Gastrocnemius medialis (tissue), 4 donors: Measurements from ENCODE around the gene AJAP1. TPM values are rescaled to one million over a fixed set of nuclear protein-coding genes. Genes with fewer than 3 reads are reported as not detected.

Source experiments
- ATAC-seq, 2 donors: fragments of 150-250 bp; one replicate each; pipeline ENCODE4 v1.9.1; 2016
- DNase-seq, 2 donors: peaks; one replicate each; pipeline ENCODE4 v3.0.0-alpha.2; 2019
- H3K27ac ChIP-seq, 4 donors: fragments of 200-600 bp; sonication (generic); 1 replicate in 1 of 4; 2 replicates in 3 of 4; pipeline ENCODE4 v1.5.1; 2016 to 2018; ENCODE audit warnings: mild to moderate bottlenecking in 2 of 4, moderate library complexity in 1 of 4
- H3K27me3 ChIP-seq, 3 donors: fragments of 200-600 bp; sonication (generic) in 2 of 3; 1 replicate in 1 of 3; 2 replicates in 2 of 3; pipeline versions ENCODE4 v1.5.1 to v1.6.0; 2016 to 2019; ENCODE audit warnings: mild to moderate bottlenecking in 1 of 3, moderate library complexity in 1 of 3
- H3K36me3 ChIP-seq, 2 donors: fragments of 200-600 bp; sonication (generic) in 1 of 2; one replicate each; pipeline ENCODE4 v1.5.1; 2017 to 2018
- H3K4me1 ChIP-seq, 2 donors: fragments of 200-600 bp; sonication (generic) in 1 of 2; one replicate each; pipeline ENCODE4 v1.5.1; 2016 to 2017; ENCODE audit warnings: mild to moderate bottlenecking in 2 of 2
- H3K4me3 ChIP-seq, 4 donors: fragments of 200-600 bp; sonication (generic) in 3 of 4; 1 replicate in 1 of 4; 2 replicates in 3 of 4; pipeline ENCODE4 v1.5.1; 2016 to 2019; ENCODE audit warnings: mild to moderate bottlenecking in 2 of 4
- H3K9me3 ChIP-seq, 3 donors: fragments of 200-600 bp; sonication (generic) in 2 of 3; 1 replicate in 1 of 3; 2 replicates in 2 of 3; pipeline ENCODE4 v1.5.1; 2016 to 2019
- POLR2A ChIP-seq, 2 donors: fragments of 450-650 bp; IDR thresholded peaks; one replicate each; pipeline ENCODE4 v1.6.1; 2017; ENCODE audit warnings: antibody characterized with exemption in 2 of 2, mild to moderate bottlenecking in 2 of 2, moderate library complexity in 2 of 2
- in situ Hi-C, 4 donors: fragments of 200-750 bp; cut with MboI; loops; one replicate each; pipeline versions ENCODE4 v1.15.0 to v1.8.0; 2017; ENCODE audit warnings: low sequenced_read_pairs in 4 of 4
- intact Hi-C: fragments of 100-400 bp; cut with DNase I; formaldehyde crosslinking; loops from one replicate; pipeline ENCODE4 v1.15.1; 2023; ENCODE audit warnings: low total_unique reads
- total RNA-seq, 4 donors: library from RNA; depleted of rRNA; stranded (reverse); fragments of >200 nt; gene quantifications; one replicate each; pipeline versions ENCODE4 v1.1.0 to v1.2.3, GENCODE V29; 2016
- TF ChIP-seq, protein P1 (sequence below), 5 experiments: fragments of 450-650 bp in 3 of 5; fragments of 200-600 bp in 2 of 5; sonication (generic) in 2 of 5; IDR thresholded peaks in 4 of 5; conservative IDR thresholded peaks in 1 of 5; 1 replicate in 4 of 5; 2 replicates in 1 of 5; pipeline ENCODE4 v1.5.1; 2016 to 2019; ENCODE audit warnings: antibody characterized with exemption in 5 of 5, mild to moderate bottlenecking in 3 of 5, moderate library complexity in 3 of 5

Gene AJAP1
- total RNA-seq, 4 donors from 2014 or later = 0.03 to 0.18 (median 0.05) TPM; not detected in 1

DNA sequence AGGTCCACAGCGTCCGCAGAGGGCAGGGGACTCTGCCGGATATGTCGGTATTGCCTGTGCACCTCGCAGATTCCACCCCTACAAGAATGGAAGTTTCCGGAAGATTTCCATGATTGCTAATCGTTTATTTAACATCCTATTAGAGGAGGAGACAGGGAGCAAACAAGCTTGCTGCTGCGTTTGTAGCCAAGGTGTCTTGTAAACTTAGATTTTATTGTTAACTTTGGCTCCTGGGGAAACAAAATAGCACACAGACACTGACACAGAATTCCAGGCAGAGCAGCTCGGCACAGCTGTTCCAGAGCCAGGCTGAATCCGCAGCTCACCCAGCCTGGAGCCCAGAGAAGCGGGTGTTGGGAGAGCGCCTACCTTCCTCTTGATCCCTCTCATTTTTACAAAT, 75.7 kb downstream of the AJAP1 start:
- ATAC-seq (no peak), DNase-seq (no peak)
- Histone ChIP-seq H3K4me3 (no peak overlapping the region), H3K9me3 (no peaks in the 10 kb centered on the region), H3K27ac (no peak overlapping the region), H3K4me1 (no peaks in the 10 kb centered on the region), H3K27me3 (no peaks in the 10 kb centered on the region), H3K36me3 (no peaks in the 10 kb centered on the region)
- TF ChIP-seq, protein P1, sequence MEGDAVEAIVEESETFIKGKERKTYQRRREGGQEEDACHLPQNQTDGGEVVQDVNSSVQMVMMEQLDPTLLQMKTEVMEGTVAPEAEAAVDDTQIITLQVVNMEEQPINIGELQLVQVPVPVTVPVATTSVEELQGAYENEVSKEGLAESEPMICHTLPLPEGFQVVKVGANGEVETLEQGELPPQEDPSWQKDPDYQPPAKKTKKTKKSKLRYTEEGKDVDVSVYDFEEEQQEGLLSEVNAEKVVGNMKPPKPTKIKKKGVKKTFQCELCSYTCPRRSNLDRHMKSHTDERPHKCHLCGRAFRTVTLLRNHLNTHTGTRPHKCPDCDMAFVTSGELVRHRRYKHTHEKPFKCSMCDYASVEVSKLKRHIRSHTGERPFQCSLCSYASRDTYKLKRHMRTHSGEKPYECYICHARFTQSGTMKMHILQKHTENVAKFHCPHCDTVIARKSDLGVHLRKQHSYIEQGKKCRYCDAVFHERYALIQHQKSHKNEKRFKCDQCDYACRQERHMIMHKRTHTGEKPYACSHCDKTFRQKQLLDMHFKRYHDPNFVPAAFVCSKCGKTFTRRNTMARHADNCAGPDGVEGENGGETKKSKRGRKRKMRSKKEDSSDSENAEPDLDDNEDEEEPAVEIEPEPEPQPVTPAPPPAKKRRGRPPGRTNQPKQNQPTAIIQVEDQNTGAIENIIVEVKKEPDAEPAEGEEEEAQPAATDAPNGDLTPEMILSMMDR (IDR thresholded peaks at IDR 0.05 in 4 of 5, conservative IDR thresholded peaks at IDR 0.05 in 1 of 5) = no peak
- no peak for TF ChIP-seq POLR2A (IDR thresholded peaks at IDR 0.05)
- intact Hi-C loops (no loop called here), in situ Hi-C loops (no loop called here)

DNA sequence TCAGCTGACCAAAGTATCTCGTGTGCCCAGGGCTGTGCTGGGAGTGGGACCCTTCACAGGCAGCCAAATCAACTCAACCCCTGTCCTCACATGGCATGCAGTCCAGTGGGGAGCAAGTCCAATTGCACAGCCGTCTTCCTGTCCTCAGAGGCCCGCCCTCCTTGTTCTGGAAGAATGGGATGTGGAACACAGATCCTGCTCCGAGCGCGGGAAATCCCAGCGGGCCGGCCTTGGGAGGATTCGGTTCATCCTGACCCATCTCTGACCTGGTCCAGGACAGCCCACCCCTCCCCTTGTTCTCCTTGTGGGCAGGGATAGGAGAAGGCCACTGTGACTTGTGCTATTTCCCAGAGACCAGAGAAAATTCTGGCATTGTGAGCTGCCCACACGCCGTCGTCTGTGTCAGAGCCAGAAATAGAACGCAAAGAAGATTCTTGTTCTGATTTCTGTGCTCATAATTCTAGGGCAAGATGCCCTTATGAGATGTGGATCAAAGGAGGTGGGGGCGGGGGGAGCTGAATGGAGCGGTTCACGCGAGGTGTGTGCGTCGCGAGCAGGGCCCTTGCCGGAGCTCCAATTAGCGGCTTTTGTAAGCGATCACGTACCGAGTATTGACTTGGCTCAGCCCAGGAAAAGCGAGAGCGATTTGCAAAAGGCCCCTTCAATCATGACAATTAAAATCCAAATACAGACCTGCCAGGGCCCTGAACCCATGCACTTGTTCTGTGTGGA, 79.2 kb downstream of the AJAP1 start:
- Histone ChIP-seq H3K36me3 (no peaks in the 10 kb centered on the region), H3K4me3 (no peak overlapping the region), H3K4me1 (no peaks in the 10 kb centered on the region), H3K27ac (no peak overlapping the region), H3K27me3 (peaks cover 0 to 4% (median 0%) of the 10 kb centered on the region in 3 donors), H3K9me3 (no peaks in the 10 kb centered on the region)
- TF ChIP-seq, protein P1 (IDR thresholded peaks at IDR 0.05 in 4 of 5, conservative IDR thresholded peaks at IDR 0.05 in 1 of 5) = no peak
- no peak for TF ChIP-seq POLR2A (IDR thresholded peaks at IDR 0.05)
- DNase-seq (no peak), ATAC-seq (no peak)
- intact Hi-C loops (no loop called here), in situ Hi-C loops (no loop called here)

DNA sequence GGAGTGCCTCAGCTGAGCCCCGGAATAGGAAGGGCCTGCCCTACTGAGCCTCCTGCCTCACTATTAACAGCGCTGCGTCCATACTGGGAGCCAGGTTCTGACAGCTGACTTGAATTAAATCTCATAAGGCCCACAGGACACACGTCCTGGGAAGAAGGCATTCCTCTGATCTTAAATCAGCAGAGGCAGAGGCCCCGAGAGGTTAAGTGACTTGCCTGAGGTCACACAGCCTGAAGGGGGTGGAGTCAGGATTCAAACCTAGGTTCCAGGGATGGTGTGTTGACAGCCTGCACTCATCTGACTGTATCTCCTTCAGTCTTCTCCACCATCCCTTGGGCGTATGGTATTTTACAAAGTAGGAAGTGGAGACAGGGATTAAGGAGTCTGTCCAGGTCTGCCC, 79.8 kb downstream of the AJAP1 start:
- ATAC-seq = no peak
- TF ChIP-seq, protein P1 (IDR thresholded peaks at IDR 0.05 in 4 of 5, conservative IDR thresholded peaks at IDR 0.05 in 1 of 5) = no peak
- no peak for TF ChIP-seq POLR2A (IDR thresholded peaks at IDR 0.05)
- Histone ChIP-seq H3K4me3 (no peak overlapping the region), H3K27ac (no peak overlapping the region), H3K27me3 (peaks cover 0 to 4% (median 0%) of the 10 kb centered on the region in 3 donors), H3K36me3 (no peaks in the 10 kb centered on the region), H3K9me3 (no peaks in the 10 kb centered on the region), H3K4me1 (no peaks in the 10 kb centered on the region)
- in situ Hi-C loops = no loop called here
- no peak for DNase-seq
- intact Hi-C loops = no loop called here

DNA sequence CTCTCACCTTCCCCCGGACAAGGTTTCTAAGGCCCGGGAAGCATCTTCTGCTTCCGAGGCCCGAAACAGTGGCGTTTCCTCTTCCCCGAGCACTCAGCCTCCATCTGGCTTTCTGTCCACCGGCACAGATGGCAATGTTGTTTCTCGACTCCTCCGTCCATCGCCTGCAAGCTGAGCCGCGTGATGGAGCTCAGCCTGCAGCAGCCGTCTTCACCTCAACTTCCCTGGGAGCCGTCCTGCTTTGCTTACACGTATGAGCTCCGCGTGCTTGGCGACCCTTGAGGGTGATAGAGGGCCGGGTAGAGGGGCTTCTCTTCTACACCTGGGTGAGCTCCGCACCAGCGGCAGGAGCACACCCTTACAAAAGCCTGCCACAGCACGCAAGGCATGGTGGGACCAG, 80.4 kb downstream of the AJAP1 start:
- no peak for DNase-seq
- H3K27me3 ChIP-seq = peaks cover 0 to 4% (median 0%) of the 10 kb centered on the region in 3 donors
- no peaks in the 10 kb centered on the region for H3K9me3 ChIP-seq
- no peak overlapping the region for H3K4me3 ChIP-seq
- H3K27ac ChIP-seq = no peak overlapping the region
- in situ Hi-C loops (no loop called here), intact Hi-C loops (no loop called here)
- no peaks in the 10 kb centered on the region for H3K36me3 ChIP-seq
- ATAC-seq = no peak
- TF ChIP-seq POLR2A (IDR thresholded peaks at IDR 0.05) = no peak
- TF ChIP-seq, protein P1 (IDR thresholded peaks at IDR 0.05 in 4 of 5, conservative IDR thresholded peaks at IDR 0.05 in 1 of 5) = no peak
- H3K4me1 ChIP-seq = no peaks in the 10 kb centered on the region
